OCI-M2 (cell line): ENCODE results near the gene MAP2K7.
"Not testable (repeated sequence)": the region's sequence is repeated elsewhere in the genome, so short reads cannot be mapped to it uniquely, and the experiment has no call there.

Source experiments
- DNase-seq: peaks from one replicate; lab custom pipeline; 2025; ENCODE audit not compliant: unreplicated experiment; lab: John Stamatoyannopoulos, UW

Gene MAP2K7

DNA sequence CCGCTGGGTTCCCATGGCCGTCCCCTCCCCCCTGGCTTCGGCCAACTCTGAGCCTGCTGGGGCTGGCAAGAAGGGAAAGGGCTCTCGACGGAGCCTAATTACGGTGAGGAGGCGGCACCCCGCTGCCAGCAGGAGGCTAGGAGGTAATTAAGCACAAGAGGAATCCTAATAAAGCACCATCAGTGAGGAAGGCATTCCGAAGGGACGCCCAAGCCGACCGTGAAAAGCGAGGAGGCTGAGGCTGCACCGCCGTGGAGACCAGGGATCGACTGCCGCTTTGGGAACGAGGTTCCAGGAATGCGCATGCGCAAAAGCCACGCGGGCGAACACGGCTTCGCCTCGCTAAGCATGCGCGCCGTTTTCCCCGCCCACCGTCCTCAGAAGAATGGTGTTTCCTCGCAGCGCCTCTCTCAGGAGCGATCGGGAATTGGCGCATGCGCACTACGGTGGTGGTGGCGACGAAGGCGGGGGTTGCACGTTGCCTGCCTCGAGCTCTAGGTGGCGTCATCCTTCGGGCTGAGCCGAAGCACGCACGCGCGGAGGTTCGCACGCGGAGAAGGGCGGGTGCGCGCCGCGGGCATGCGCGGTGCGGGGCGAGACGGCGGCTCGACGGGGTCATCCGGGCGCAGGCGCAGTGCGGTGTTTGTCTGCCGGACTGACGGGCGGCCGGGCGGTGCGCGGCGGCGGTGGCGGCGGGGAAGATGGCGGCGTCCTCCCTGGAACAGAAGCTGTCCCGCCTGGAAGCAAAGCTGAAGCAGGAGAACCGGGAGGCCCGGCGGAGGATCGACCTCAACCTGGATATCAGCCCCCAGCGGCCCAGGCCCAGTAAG is at the start of gene MAP2K7:
Gene MAP2K7 (plus strand): TSS at position 634 of the 830 bp plus-strand sequence. CDS start 68 bp downstream, at position 702.
- DNase-seq = peak; percentile 87

DNA sequence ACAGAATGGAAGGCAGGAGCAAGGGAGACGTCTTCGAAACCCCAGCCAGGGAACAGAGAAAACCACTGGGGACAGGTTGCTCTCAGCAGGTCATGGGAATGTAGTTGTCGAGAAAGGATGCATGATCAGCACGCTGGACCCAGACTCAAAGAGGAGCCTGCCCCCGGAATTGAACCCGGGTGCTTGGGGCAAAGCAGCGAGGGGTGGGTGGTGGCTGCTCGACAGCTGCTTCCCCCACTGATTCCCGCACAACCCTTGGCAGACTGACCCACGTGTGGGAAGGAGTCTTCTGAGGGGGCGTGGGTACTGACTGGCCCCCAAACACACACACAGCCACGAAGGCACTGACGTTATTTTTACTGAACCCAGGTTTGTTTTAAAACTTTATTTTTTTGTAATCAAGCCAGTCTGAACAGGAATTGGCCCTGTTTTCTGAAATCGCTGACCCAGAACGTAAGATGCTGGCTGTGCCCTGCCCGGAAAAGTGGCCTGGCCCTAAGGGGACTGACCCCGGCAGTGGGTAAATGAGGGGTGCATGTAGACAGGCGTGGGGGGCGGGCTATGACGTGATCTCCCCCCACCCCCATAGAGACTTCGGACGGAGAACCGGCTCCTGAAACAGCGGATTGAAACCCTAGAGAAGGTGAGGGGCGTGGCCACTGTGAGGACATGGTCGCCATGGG is 48.1 kb upstream of the MAP2K7 start:
- no peak for DNase-seq

DNA sequence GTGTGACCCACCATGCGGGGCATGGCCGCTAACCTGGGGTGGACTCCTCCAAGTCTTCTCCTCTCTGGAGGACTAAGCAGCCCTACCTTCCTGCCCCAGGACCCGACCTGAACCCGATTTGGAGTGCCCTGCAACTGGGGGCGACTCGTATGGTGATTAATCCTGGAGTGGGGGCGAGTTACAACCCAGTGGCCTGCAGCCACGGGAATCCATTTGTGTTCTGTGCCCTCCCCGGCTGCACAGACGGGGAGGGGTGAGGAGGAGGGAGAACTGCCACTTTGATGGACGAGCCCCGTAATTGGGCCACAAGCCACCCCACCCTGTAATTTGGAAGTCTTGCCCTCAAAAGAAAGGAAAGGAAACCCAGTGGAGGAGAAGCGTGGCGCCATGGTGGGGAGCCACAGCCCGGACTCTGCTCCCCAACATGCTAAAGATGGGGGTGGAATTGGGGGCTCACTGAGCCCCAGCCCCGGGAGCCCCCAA is 47.5 kb upstream of the MAP2K7 start:
- DNase-seq = no peak

DNA sequence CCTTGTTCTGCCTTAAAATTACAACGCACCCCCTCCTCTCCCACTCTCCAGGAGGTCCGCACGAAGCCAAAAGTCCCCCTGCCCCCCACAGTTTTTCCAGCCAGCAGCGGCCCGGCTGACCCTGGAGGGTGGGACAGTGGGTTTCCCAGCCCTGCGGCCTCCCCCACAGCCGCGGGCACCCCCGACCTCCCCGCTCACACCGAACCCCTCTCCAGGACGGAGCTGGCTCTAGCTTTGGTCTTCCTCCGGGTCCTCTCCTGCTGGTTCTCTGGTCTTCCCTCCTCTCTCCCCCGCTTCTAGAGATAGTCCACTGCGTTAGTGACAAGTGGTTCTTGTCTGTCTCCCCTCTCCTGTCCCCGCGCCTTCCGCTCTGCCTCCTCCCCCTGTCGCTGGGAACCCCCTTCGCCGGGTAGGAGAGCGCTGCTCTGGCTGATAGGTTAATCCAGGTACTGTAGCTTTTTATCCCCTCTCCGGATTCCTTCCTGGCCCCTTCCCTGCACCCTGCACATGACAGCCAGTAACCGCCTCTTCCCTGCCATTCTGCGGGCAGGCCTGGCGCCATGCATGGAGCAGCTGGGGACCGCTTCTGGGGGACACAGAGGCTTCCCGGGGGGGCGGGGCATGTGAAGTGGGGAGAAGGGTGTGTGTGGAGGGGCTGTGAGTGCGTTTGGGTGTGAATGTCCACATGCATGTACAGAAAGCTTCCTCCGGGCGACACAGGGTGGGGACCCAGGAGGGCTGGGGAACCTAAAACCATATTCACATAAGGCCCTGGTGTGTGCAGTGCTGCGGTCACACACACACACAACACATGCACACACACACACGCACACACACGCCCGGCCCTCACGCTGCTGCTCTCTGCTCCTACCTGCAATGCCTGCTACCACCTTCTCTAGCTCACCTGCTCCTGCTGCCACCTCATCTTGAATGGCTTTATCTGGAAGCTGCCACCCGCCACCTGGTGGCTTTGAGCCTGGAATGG is 46.7 kb upstream of the MAP2K7 start:
- no peak for DNase-seq

DNA sequence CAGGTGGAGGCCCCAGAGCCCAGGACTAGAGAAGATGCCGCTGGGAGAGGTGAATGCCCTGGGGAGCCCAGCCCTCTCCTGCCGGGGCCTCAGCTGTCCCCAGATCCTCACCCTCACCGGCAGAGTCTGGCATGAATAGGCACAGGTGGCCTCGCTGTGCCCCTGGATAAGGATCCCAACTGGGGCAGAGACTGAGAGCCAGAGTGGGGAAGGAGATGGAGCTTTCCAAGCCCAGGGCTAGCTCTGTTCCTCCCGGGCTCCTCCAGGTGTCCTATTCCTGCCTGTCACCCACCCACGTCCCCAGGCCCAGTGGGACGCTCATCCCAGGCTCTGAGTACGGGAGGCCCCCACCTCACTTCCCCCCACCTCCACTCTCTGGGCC is 46.0 kb upstream of the MAP2K7 start:
- no peak for DNase-seq

DNA sequence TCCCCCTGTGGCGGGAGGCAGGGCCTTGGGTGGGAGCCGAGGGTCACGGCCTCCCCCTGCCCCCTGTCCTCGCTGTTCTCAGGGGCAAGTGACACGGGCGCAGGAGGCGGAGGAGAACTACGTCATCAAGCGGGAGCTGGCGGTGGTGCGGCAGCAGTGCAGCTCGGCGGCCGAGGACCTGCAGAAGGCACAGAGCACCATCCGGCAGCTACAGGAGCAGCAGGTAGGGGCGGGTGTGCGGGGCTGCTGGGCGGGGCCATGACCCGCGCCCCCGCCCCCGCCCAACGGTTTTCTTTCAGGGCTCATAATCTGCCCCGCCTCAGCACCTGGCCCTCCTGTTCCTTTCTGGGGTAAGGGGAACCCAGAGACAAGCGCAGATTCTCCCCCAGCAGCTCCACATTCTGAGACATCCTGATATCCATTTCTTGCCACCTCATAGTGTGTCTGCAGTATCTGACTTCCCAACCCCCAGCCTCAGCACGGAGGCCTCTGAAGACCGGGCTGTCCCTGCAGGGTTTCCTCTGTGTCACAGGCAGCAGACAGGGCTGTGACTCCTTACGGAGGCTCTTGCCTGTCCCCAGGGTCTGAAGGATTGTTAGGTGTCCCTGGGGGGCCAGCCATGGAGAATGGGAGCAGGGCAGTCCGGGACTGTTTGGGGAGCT is 45.4 kb upstream of the MAP2K7 start:
- no peak for DNase-seq

DNA sequence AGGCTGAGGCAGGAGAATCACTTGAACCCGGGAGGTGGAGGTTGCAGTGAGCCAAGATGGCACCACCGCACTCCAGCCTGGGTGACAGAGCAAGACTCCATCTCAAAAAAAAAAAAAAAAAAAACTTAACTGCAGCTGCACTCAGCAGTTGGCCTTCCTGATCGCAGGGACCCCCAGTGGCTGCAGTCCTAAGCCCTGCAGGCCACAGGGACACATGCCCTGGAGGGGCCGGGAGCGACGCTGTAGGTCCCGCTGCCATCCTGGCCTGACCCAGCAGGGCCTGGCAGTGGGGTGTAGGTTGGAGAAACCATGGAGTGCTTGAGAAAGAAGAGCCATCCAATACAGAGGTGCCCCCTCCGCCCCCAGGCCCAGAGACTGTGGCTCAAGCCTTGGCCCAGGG is 44.6 kb upstream of the MAP2K7 start:
- not testable (repeated sequence) for DNase-seq

DNA sequence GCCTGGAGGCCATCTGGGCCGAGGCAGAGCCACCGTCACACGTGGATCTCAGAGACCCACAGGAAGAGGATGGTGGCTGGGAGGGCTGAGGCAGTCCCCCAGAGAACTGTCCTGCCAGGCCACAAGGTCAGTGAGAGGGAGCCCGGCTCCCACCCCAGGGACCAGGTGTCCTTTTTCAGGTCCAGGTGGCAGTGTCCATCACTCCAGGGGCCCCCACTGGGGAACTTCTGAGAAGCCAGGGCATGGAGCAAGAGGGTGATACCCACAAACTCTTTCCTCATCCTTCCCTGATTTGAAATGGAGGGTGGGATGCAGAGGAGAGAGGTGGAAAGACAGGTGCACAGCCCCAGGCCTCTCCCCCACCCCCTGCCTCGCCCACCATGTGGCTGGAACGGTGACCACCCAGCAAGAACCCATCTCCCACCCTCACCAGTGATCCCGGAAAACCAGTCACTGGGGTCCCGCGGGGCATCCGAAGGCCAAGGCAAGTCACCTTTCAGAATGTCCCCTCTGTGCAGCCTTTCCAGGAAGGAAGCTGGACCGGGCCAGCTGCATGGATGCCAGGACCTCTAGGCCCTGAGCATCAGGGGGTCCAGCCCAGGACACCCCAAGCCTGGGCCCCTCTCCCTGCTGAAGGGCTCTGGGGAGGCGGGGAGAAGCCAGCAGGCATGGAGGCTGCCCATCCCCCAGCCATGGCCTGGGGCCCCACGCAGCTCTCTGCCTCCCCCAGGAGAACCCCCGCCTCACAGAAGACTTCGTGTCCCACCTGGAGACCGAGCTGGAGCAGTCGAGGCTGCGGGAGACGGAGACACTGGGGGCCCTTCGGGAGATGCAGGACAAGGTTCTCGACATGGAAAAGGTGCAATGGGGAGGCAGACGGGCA is 43.6 kb upstream of the MAP2K7 start:
- no peak for DNase-seq

DNA sequence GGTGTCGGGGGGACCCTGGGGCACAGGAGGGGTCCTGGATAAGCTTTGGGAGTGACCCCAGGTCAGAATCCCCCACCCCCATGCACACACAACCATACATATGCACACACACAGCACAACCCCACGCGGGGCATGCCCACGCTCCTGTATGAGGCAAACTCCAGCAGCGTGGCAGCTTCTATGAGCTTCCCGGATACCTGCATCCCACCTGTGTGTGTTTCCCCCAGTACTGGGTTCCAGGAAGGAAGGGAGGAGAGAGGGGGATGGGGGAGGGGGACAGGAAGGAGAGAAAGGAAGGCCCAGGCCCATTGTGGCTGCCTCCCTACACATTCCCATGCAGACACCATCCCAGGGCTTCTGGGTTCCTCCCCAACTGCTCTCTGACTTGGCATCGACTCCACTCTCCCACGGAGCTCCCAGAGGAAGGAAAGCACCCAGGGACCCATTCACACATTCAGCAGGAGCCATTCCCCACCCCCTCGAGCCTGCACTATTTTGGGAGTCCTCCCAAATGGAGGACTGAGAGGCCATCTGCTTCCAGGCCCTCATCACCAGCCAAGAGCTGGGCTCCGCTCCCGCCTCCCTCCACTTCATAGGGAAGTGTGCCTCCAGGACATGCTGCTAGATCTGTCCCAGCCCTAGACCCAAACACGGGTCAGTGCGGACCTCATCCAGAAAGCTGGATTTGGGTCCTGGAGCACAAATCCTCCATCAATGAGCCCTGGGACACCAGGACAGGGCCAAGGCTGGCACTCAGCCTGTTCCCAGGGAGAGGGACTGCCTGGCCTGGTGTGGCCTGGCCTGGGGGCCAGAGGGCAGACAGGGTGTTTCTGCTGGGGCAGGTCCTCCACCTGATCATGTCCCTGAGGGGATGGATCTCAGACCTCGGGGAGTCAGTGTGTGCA is 42.7 kb upstream of the MAP2K7 start:
- DNase-seq = no peak

DNA sequence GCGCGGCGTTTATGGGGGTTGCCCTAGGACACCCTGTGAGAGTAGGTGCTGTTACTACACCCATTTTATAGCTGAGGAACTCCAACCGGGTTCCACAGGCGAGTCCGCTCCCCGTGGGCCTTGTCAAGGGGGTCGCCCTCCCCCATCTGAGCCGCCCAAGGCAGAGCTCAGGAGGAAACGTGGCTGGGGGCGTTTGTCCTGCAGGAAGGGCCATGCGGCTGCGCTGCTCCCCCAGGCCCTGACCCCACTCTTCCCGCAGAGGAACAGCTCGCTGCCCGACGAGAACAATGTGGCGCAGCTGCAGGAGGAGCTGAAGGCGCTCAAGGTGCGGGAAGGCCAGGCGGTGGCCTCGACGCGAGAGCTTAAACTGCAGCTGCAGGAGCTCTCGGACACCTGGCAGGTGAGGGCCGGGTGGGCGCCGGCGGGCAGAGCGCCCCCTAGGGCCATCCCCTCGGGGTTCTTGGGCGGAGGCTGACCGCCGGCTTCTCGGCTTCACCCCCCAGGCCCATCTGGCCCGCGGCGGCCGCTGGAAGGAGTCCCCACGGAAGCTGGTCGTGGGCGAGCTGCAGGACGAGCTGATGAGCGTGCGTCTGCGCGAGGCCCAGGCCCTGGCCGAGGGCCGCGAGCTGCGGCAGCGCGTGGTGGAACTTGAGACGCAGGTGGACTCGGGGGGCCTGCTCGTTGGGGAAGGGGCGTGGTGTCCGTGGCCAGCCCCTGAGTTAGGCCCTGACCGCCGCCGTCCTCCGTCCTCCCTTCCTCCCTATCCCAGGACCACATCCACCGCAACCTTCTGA is 41.9 kb upstream of the MAP2K7 start:
- DNase-seq = no peak

DNA sequence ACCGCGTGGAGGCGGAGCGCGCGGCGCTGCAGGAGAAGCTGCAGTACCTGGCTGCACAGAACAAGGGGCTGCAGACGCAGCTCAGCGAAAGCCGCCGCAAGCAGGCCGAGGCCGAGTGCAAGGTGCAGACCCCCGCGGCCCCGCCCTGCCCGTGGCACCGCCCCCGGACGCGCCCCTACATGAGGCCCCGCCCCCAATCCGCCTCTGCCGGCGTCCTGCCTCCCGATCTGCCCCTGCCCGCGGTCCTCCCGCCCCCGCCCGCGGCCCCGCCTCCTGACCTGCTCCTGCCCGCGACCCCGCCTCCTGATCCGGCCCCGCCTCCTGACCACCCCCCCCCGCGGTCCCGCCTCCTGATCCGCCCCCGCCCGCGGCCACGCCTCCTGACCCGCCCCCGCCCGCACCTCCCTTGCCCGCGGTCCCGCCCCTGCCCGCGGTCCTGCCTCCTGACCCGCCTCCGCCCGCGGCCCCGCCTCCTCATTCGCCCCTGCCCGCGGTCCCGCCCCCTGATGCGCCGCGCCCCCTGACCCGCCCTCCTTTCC is 41.2 kb upstream of the MAP2K7 start:
- DNase-seq = no peak

DNA sequence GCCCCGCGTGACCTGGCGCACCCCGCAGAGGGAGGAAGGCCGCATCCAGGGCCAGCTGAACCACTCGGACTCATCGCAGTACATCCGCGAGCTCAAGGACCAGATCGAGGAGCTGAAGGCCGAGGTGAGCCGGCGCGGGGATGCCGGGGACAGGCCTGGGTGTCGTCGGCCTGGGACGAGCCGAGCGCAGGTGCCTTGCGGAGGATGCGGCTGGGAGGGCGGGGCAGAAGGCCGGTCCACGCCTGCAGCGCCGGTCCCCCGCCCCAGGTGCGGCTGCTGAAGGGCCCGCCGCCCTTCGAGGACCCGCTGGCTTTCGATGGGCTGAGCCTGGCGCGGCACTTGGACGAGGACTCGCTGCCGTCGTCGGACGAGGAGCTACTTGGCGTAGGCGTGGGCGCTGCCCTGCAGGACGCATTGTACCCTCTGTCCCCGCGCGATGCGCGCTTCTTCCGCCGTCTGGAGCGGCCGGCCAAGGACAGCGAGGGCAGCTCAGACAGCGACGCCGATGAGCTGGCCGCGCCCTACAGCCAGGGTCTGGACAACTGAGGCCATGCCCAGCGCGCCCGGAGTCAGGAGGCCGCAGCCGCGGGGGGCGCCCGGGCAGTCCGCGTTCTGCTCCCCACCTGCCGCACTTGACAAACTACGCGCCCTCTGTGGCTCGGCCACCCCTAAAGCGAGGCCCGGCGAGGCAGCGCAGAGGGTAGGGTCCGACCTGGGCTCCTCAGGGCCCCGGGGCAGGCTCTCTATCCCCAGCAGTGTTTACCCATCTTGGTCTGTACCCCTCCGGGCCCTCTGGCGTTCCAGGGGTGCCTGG is 40.3 kb upstream of the MAP2K7 start:
- DNase-seq = no peak

DNA sequence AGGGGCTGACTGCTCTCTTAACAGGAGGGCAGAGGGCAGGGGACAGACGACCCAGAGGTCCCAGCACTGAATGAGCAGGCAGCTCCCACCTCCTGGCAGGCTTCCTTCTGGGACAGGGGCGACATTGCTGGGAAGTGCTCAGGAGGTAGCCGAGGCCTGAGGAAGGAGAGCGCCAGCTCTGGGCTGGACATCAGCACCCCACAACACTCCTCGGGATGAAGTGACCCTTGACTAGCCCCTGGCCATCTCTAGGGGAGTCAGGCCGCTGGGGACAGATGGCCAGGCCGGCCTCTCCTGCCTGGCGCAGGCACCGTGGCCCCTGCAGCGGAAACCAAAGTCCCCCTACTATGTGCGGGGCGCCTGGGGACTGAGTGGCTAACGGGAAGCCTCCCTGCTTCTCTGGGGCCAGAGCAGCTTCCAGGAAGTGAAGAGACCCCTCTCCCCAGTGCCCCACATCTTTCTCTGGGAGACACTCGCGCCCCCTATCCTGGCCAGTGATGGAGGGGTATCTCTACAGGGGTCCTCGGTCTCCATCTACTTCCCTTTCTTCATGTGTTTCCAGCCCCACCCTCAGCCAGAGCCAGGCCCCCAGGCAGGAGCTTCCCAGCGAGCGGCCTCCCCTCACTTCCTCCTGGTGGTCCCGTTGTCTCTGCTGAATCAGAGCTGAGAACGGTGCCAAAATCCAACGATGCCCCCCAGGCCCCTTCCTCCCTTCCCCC is 39.5 kb upstream of the MAP2K7 start:
- DNase-seq = no peak

DNA sequence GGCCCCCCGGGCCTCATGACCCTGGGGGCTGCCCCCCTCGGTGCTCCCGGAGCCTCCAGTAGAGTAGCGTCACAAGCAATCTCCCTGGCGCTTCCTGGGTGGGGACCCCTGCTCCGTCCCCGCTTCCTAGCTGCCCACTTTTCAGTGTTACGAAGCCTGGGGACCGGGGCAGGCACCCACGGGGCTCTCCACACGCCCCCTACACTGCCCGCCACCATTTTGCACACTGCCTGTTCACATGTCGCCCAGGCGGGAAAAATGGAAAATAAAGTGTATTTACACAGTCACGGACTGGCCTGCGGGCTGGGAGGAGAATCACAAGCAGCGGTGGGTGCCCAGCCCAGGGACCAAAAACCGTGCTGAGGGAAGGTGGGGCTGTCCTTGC is 39.0 kb upstream of the MAP2K7 start:
- no peak for DNase-seq

DNA sequence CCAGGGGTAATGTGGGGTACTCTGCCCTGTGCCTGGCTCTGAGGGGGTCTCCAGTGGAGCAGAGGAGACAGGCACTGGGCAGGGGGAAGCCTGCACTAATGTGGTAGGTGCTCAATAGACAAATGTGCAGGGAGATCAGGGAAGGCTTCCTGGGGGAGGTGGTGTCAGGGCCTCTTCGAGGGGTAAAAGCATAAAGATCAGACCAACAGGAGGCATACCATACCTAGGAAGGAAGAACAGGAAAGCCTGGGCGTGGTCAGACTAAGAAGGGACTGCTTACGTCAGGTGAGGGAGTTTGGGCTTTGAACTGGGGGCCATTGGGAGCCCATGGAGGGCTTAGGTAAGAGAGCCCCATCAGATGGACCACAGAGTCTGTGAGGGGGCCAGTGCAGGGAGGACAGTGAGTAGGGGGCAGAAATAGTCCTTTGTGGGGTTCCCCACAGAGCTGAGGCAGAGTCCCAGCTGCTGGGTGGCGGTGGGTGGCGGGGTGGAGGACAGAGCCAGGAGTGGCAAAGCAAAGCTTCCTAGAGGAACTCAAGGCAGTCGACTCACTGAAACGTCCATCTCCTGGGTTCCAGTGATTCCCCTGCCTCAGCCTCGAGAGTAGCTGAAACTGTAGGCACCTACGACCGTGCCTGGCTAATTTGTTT is 38.3 kb upstream of the MAP2K7 start:
- no peak for DNase-seq
